OCI-LY7 (cell line): Measurements from ENCODE around the gene CDH23. TPM values are rescaled to one million over a fixed set of nuclear protein-coding genes. Genes with fewer than 3 reads are reported as not detected.

Experiments used
- BruUV-seq: library from RNA; stranded (reverse); fragments of 400-500 nt; replicated peaks from 2 replicates; lab custom pipeline; 2021; lab: Mats Ljungman, UMichigan
- CTCF ChIA-PET: fragments of 300-600 bp; sonication (Branson Sonifier 250); formaldehyde crosslinking; loops from one replicate; lab custom pipeline; 2022; ENCODE audit warnings: antibody characterized with exemption; ENCODE audit not compliant: unreplicated experiment; lab: Charles Lee
- POLR2A ChIA-PET: fragments of 300-600 bp; sonication (Branson Sonifier 250); formaldehyde crosslinking; loops from one replicate; lab custom pipeline; 2022; ENCODE audit warnings: antibody characterized with exemption; lab: Charles Lee
- DNase-seq: peaks from one replicate; pipeline ENCODE4 v3.0.0-alpha.2; 2015; ENCODE audit warnings: low spot score
- H2AFZ ChIP-seq: fragments of 200-600 bp; sonication (generic), shearing (Covaris generic); 2 replicates; pipeline ENCODE4 v1.6.1; 2014; ENCODE audit warnings: mild to moderate bottlenecking, antibody characterized with exemption, low read length, moderate library complexity
- H3K27ac ChIP-seq: fragments of 200-600 bp; sonication (generic); 2 replicates; pipeline ENCODE4 v1.5.1; 2014; ENCODE audit warnings: mixed run types, low read depth, mild to moderate bottlenecking, moderate library complexity, low read length, inconsistent platforms; ENCODE audit not compliant: poor library complexity, severe bottlenecking
- H3K36me3 ChIP-seq: fragments of 200-600 bp; sonication (generic); 2 replicates; pipeline ENCODE4 v1.6.1; 2014; ENCODE audit warnings: mild to moderate bottlenecking, antibody characterized with exemption, low read length, moderate library complexity, mixed read lengths; ENCODE audit not compliant: insufficient read depth
- H3K4me1 ChIP-seq: fragments of 200-600 bp; sonication (generic); 2 replicates; pipeline ENCODE4 v1.5.1; 2014; ENCODE audit warnings: mild to moderate bottlenecking, low read length; ENCODE audit not compliant: insufficient read depth, poor library complexity, severe bottlenecking
- H3K4me2 ChIP-seq: fragments of 200-600 bp; sonication (generic); 2 replicates; pipeline ENCODE4 v1.6.1; 2014; ENCODE audit warnings: mild to moderate bottlenecking, low read length
- H3K4me3 ChIP-seq: fragments of 200-600 bp; sonication (generic); 2 replicates; pipeline ENCODE4 v1.5.1; 2014; ENCODE audit warnings: mild to moderate bottlenecking, low read depth, low read length; ENCODE audit not compliant: poor library complexity, severe bottlenecking
- H3K79me2 ChIP-seq: fragments of 200-600 bp; sonication (generic); 2 replicates; pipeline ENCODE4 v1.6.1; 2016; ENCODE audit warnings: low read depth, mild to moderate bottlenecking, low read length, moderate library complexity, mixed read lengths; ENCODE audit not compliant: insufficient read depth
- H3K9me2 ChIP-seq: fragments of 200-600 bp; sonication (generic); 2 replicates; pipeline ENCODE4 v1.6.1; 2016; ENCODE audit warnings: mild to moderate bottlenecking, low read length, mixed read lengths; ENCODE audit not compliant: insufficient read depth
- H3K9me3 ChIP-seq: fragments of 200-600 bp; sonication (generic); 2 replicates; pipeline ENCODE4 v1.6.1; 2014; ENCODE audit warnings: mild to moderate bottlenecking, mixed run types, low read length, mixed read lengths
- H4K20me1 ChIP-seq: fragments of 200-600 bp; sonication (generic); 2 replicates; pipeline ENCODE4 v1.6.1; 2014; ENCODE audit warnings: mild to moderate bottlenecking, antibody characterized with exemption, low read length, moderate library complexity, mixed read lengths; ENCODE audit not compliant: insufficient read depth
- CTCF ChIP-seq: fragments of 200-600 bp; sonication (generic); conservative IDR thresholded peaks from 2 replicates; pipeline ENCODE4 v1.5.1; 2014; ENCODE audit warnings: mild to moderate bottlenecking, antibody characterized with exemption, low read length, moderate library complexity, mixed read lengths
- EZH2phosphoT487 ChIP-seq: fragments of 200-600 bp; sonication (generic); IDR thresholded peaks from 2 replicates; pipeline ENCODE4 v1.6.1; 2018; ENCODE audit warnings: low read depth, borderline replicate concordance, mild to moderate bottlenecking, mixed run types, antibody characterized with exemption, low read length, moderate library complexity, mixed read lengths
- intact Hi-C: fragments of 100-400 bp; cut with micrococcal nuclease; formaldehyde crosslinking; loops from one replicate; pipeline ENCODE4 v1.10.0; 2022; ENCODE audit not compliant: unreplicated experiment
- total RNA-seq, 2 experiments: library from RNA; depleted of rRNA in 1 of 2; stranded (reverse); fragments of >200 nt in 1 of 2; shearing (Covaris generic) in 1 of 2; gene quantifications; 2 replicates each; pipeline ENCODE4 v1.2.3, GENCODE V29; 2014 to 2022

The CDH23 gene
- total RNA-seq, 2 experiments from 2014 or later, result 0.92 to 9.9 TPM

- H3K27ac ChIP-seq, result no peak overlapping the region
- CTCF ChIA-PET, result interaction anchor here (0.7 to 0.9 kb wide), 2 partner anchors 13 to 86 kb away, joined by 3 to 4 read pairs; no protein-coding TSS in a partner anchor
- DNase-seq, result no peak
- BruUV-seq, result no TSS peak
- H3K36me3 ChIP-seq, result no peaks in the 10 kb centered on the region
- H3K4me2 ChIP-seq, result no peak overlapping the region
- H2AFZ ChIP-seq, result no peak overlapping the region
- no peaks in the 10 kb centered on the region for H3K79me2 ChIP-seq
- H4K20me1 ChIP-seq, result no peaks in the 10 kb centered on the region
- intact Hi-C loops, result loop anchor here (10.0 kb wide), 1 partner anchor 170 kb away; no protein-coding TSS in a partner anchor
- TF ChIP-seq CTCF, result no peak
- peaks cover 50% of the 10 kb centered on the region for H3K4me1 ChIP-seq
- H3K4me3 ChIP-seq, result no peak overlapping the region
- H3K9me2 ChIP-seq, result no peaks in the 10 kb centered on the region
- POLR2A ChIA-PET, result interaction anchor here (0.7 to 1.3 kb wide), 2 partner anchors 12 to 13 kb away, joined by 3 to 7 read pairs; no protein-coding TSS in a partner anchor
- H3K9me3 ChIP-seq, result no peaks in the 10 kb centered on the region
These were observed 327.8 kb downstream of the CDH23 start for GRCh38 chr10:71724539-71724938.

- Histone ChIP-seq H3K4me3 (no peak overlapping the region), H3K9me2 (no peaks in the 10 kb centered on the region), H3K4me2 (0 out of 2 replicates have a peak overlapping the region, but pooled peaks have one; percentile 91), H3K4me1 (peaks cover 55% of the 10 kb centered on the region), H3K27ac (no peak overlapping the region), H3K79me2 (no peaks in the 10 kb centered on the region), H2AFZ (no peak overlapping the region), H4K20me1 (no peaks in the 10 kb centered on the region), H3K9me3 (no peaks in the 10 kb centered on the region), H3K36me3 (no peaks in the 10 kb centered on the region)
- no TSS peak for BruUV-seq
- TF ChIP-seq EZH2phosphoT487 (no peak), CTCF (no peak)
- intact Hi-C loops, result loop anchor here (10.0 kb wide), 1 partner anchor 170 kb away; no protein-coding TSS in a partner anchor
- ChIA-PET POLR2A (interaction anchor here (0.5 to 1.2 kb wide), 4 partner anchors 23 to 614 kb away, joined by 3 read pairs; no protein-coding TSS in a partner anchor), CTCF (interaction anchor here (0.9 to 2.0 kb wide), 3 partner anchors 8 to 85 kb away, joined by 3 to 6 read pairs (median 5); partner anchors contain the start of gene VSIR)
- no peak for DNase-seq
These were observed 328.5 kb downstream of the CDH23 start for GRCh38 chr10:71725249-71725648.

GRCh38 chr10:71725998-71726579 lies 329.4 kb downstream of the CDH23 start:
- H3K9me3 ChIP-seq, result no peaks in the 10 kb centered on the region
- H2AFZ ChIP-seq, result peak overlapping the region; percentile 69; the same call in 1 of the 2 replicates
- ChIA-PET CTCF (interaction anchor here (0.8 to 2.0 kb wide), 5 partner anchors 9 to 86 kb away, joined by 3 to 6 read pairs (median 3); partner anchors contain the start of gene VSIR), POLR2A (interaction anchor here (0.5 to 1.2 kb wide), 4 partner anchors 23 to 528 kb away, joined by 3 to 4 read pairs (median 3); no protein-coding TSS in a partner anchor)
- BruUV-seq, result no TSS peak
- no peaks in the 10 kb centered on the region for H3K9me2 ChIP-seq
- H3K27ac ChIP-seq, result peak overlapping the region; percentile 95
- H3K79me2 ChIP-seq, result no peaks in the 10 kb centered on the region
- H3K36me3 ChIP-seq, result no peaks in the 10 kb centered on the region
- H3K4me3 ChIP-seq, result peak overlapping the region; percentile 1
- H3K4me1 ChIP-seq, result peaks cover 55% of the 10 kb centered on the region
- TF ChIP-seq CTCF (peak; percentile 82), EZH2phosphoT487 (no peak)
- intact Hi-C loops, result loop anchor here (1.0 to 10.0 kb wide), 4 partner anchors 47 to 169 kb away; partner anchors contain the start of gene VSIR
- DNase-seq, result peak; percentile 83
- H4K20me1 ChIP-seq, result no peaks in the 10 kb centered on the region
- H3K4me2 ChIP-seq, result peak overlapping the region; percentile 91
